ENCODE data around the gene HMOX2. TPM values are rescaled to one million over a fixed set of nuclear protein-coding genes. Genes with fewer than 3 reads are reported as not detected.

The HMOX2 gene
- total RNA-seq, 1 donor from 2014 or later, result 44.2 TPM

DNA sequence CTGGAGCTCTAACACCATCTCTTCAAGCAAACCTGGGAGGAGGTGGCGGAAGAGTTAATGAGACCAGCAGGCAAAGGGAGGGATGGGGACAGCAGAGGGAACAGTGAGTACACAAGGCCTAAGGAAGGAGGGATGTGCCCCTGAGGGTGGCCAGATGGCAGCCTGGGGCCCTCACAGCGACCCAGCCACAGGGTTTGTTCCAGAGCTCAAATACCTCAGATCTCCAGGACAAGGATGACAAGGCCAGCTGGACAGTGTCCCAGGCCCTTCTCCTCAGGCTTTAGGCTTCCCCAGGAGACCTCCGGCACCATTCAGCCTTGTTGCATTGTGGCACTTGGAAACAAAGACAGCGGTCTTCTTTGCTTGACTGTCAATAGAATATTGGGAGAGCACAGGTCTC lies 47.5 kb downstream of the HMOX2 start:
- no peak for DNase-seq (ENCODE audit: low spot score)

DNA sequence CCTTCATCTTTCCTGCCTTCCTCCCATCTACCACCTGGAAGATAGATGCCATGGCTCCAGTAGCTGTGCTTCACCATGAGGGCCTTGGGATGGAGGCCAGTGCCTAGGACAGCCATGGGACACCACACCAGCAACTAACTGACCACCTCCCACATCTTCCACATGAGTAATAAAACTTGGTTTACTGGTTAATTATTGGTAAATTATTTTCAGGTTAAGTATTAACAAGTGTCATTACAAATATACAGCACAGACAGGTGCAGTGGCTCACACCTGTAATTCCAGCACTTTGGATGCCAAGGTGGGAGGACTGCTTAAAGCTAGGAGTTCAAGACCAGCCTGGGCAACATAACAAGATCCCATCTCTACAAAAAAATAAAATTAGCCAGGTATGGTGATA lies 48.4 kb downstream of the HMOX2 start:
- DNase-seq (ENCODE audit: low spot score), result no peak

DNA sequence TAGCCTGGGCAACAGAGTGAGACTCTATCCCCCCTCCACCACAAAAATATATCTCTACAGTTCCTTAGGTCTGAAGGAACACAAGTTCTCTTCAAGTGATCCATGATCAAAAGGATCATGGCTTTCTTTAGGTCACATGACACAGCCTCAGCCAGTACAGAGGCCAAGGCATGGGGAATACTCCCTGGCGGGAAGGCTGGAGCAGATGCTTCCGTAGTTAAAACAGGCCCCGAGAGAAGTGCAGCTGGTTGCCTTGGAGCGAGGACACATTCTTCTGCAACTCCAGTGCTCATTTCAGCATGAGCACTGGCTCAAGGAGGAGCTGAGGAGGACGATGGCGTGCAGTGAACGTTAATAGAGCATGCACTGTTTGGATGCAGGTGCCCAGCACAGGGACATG lies 48.9 kb downstream of the HMOX2 start:
- DNase-seq (ENCODE audit: low spot score), result no peak

DNA sequence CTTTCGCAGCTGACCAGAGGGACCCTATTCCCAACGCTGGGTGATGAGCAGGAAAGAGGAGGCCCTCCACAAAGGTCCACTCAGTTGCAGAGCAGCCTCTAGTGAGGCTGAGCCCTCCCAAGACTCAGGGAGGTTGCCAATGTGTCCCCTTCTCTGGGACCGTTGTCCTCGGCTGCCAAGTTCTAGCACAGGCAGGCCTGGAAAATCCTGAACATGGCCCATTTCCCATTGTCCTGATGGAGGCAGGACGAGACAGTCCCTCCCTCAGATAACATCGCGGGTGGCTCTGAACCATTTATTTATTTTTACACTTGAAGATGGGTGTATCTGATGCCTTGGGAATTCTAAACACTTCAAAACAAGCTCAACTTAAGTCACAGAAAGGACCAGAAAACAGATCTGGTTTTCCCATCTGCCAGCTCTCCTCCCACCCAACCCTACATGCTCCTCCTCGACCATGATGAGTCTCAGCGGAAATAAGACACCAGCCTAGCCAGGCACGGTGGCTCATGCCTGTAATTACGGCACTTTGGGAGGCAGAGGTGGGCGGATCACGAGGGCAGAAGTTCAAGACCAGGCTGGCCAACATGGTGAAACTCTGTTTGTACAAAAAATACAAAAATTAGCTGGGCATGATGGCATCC lies 49.6 kb downstream of the HMOX2 start:
- no peak for DNase-seq (ENCODE audit: low spot score)

DNA sequence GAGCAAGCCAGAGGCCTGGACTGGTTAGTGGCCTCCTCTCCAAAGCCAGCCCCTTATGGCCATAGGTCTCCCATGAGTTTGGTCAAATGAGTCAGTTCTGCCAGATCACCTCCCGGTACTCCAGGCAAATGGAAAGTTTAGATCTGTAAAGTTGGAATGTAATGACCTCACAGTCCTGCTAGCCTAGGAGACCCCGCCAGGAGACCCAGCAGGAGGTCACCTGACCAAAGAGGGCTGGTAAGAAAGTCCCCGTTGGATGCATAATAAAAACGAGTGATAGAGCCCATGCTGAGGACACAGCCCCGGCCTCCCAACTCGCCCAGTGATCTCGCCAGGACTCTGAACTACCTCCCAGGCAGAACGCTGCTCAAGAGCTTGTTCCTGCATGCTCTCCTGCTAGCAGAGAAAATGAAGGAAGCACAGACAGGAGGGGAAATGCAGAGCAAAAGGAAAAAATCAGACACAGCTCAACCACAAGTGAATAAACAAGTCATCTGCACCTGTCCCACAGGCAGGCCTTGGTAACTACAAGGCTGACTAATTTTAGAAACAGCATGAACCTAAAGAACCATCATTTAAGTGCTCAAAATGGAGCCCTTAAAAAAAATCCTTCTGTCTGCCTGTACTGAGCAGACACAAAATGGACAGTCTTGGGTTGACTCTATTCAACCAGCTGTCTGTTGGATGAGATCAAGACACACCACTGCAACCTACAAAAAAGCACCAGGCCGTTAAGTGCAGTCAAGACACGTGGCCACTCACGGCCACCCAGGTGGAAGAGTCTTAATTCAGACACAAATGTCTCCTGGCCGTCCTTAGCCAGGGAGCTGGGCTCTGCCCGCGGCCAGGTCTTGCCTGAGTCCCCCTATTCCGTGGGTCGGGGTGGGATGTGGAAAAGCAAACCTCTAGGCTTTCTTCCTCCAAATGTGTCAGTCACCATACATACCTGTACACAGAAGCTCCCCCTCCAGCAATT lies 53.2 kb downstream of the HMOX2 start:
- DNase-seq (ENCODE audit: low spot score), result no peak

DNA sequence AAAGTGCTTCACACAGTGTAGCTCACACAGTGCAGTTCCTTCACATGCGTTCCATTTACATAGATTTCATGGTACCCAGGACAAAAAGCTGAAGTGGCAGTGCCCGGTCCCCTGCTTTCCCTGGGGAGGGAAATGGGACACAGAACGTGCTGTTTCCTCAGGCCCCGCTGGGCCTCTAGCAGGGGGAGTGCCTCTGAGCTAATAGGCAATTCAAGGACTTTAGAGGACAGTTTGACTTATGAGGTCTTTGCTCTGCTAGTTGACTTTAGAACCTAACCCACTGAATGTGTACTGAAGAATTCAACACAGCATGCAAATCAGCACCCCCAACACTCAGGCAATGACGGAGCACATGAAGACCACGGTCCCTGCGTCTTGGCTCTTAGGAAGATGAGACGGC lies 55.6 kb downstream of the HMOX2 start:
- DNase-seq (ENCODE audit: low spot score), result no peak

DNA sequence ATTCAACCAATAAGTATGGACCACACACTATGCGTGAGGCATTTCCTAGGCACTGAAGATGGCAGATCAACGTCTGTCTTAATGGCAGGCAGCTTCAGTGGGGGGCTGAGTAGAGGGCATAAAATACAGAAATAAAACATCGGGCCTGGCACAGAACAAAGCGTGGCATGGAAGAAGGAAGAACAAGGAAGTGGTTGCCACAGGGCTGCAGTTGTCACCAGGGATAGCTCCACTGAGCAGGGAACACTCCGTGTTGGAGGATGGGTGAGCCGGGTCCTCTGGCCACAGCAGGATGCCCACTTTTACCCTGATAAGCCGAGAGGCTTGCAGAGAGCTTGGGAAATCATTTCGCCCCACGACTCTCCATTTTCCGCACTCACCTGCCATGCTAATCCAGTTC lies 56.0 kb downstream of the HMOX2 start:
- DNase-seq (ENCODE audit: low spot score), result no peak

DNA sequence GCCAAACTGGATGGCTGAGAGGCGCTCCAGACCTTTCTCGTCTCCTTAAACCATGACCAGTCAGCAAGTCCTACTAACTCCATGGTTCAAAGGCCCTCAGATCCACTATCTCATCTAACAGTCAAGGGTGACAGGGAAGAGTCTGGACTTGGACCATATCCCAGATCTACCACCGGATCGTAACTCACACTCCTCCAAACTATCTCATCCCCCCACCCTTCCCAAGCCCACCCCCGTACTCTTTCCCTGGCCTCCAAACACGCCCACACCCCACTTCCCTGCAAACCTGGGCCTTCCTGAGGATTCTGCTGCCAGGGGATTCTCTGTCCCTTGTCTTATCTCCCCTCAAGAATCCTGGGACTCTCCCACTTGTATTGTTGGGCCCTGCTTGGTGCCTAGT lies 57.3 kb downstream of the HMOX2 start:
- no peak for DNase-seq (ENCODE audit: low spot score)

DNA sequence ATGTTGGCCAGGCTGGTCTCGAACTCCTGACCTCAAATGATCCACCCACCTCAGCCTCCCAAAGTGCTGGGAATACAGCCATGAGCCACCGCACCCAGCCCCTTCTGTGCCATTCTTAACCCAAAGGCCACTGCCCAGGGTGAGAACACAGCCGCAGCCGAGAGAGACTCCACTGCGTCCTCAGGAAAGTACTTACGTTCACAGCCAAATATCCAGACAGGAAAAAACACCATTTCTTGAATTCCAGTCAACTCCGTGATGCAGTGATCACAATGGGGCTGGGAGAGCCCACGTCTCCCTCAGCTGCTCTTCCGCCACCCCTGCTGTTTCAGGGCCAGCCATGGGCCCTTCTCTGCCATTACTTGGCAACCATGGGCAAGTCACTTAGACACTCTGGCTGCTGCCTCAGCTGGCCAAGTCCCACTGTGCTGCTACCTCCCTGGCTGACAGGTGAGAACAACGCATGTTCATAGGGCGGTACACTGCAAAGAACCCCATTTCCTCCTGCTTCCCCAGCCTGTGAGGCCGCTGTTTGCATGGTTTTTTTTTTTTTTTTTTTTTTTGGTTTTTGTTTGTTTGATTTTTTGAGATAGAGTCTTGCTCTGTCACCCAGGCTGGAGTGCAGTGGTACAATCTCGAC lies 58.1 kb downstream of the HMOX2 start:
- DNase-seq (ENCODE audit: low spot score), result no peak

DNA sequence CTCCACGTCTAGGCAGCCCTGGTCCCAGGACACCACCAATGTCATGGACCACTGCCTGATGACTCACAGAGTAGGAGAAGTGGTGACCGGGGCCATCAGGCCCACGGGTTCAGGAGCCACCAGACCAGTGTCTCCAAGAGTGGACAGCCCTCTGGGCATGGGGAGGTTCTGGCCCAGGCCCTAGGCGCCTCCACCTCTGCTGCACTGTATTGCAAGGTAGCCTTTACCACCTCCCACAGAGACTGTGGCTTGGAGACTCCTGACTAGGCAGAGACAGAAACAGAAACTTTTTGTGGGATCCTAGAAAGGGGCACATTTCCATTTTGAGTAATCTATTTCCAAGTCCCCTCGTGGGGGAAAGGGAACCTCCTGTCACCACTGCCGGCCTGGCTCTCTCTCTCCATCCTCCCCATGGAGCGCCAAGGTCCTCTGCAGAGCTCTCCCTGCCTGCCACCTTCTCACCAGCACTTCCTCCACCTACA lies 59.5 kb downstream of the HMOX2 start:
- DNase-seq (ENCODE audit: low spot score), result no peak

DNA sequence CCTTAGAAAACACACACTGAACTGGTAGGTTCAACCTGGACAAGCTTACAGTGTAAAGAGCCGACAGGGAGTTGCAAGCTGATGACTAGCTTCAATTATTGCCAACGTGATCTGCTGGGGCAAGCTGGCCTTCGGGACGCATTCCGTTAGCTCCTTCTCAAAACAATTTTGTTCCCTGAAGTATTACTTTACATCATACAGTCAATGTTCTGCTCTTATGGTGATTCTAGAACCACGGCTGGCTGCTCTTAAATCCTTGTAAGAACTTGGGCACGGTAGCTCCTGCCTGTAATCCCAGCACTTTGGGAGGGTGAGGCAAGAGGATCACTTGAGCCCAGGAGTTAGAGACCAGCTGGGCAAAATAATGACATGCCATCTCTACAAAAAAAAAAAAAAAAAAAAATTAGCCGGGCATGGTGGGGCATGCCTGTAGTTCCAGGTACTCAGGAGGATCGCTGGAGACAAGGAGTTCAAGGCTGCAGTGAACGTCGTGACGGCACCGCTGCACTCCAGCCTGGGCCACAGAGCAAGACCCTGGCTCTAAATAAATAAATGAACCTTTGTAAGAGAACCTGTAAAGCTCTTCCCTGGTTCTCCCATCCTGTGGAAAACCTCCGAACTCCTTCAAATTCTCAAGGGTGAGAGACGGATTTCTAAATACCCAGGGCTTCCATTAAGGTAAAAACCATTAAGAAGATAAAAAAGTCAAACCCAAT lies 60.4 kb downstream of the HMOX2 start:
- DNase-seq (ENCODE audit: low spot score), result no peak

DNA sequence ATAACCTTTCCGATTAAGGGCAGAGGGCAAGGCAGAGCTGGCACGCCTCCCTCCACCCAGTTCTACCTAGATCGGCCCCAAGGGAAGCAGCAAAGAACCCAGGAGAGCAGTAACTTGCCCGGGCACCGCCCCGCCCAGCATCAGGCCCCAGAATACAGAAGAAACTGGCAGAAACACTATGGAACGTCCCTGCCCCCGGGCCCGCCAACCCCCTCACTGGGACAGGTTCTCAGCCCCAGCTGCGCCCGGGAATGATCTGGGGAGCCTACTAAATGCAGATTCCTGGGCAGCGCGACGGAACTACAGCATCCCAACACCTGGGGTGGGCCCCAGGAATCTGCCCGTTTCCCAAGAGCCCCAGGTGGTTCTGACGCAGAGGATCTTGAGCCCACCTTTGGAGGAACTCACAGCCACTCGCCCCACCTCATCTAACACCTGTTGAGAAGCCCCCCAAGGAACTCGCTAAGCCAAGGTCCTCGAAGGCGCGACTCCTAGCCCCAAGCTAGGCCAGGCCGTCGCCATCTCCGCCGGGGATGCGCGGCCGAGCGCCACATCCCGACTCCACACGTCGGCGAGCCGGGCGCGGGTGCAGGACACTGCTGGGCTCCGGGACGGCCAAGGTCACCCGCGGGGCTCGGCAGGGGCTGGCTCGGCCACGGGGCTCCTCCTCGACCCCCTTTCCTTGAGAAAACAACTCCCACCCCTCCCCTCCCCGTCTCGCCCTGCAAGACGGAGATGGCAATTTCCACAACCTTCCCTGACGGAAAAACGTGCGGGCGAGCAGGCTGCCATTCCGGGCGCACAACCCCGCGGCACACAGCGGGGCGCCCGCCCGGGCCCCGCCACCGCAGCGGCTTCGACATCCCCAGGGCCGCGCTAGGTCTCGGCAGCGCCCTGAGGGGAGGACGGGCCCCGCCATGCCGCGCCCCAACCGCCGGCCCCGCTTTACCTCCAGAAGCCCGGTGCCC lies 61.5 kb downstream of the HMOX2 start:
- DNase-seq (ENCODE audit: low spot score), result no peak

DNA sequence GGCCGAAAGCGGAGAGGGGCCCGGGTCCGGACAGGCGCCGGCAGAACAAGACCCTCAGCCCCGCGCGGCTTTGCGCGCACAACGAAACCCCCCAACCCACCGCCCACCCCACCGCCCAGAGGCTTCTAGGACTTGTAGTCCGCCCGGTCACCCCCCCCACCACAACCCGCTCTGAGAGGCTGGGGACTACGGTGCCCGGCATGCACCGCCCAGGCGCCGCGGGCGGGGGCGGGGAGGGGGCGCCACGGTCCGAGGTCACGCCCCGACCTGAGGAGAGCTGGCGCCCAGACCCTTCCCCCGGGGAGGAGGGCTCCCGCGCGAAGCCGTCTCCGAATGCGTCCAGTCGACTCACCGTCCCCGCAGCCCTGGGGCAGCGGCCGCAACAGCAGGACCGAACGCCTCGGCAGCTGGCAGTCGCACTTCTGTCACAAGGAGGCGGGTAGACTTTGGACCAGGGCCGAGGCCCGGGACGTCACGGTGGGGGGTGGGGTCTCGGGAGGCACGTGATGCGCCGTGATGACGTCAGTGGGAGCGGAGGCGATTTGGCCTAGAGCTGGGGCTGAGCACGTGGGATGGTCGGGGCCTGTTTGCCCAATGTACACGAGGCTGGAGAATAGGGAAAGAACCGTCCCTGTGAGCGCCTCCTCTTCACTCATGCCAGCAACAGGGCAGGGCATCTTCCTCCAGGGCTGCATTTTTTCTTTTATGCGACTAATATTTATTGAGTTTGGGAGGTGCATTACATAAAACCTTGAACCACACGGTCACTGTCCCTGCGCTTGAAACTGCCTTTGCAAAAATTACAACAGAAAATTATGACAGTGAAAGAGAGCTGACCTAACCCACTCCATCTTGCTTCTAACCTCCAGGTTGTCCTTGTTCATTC lies 62.4 kb downstream of the HMOX2 start, which contains the start of gene CDIP1:
TSS of gene CDIP1 (minus strand) at position 424 of the 886 bp plus-strand sequence. CDS start 24,643 bp downstream, outside the sequence.
- DNase-seq (ENCODE audit: low spot score), result peak; percentile 98

DNA sequence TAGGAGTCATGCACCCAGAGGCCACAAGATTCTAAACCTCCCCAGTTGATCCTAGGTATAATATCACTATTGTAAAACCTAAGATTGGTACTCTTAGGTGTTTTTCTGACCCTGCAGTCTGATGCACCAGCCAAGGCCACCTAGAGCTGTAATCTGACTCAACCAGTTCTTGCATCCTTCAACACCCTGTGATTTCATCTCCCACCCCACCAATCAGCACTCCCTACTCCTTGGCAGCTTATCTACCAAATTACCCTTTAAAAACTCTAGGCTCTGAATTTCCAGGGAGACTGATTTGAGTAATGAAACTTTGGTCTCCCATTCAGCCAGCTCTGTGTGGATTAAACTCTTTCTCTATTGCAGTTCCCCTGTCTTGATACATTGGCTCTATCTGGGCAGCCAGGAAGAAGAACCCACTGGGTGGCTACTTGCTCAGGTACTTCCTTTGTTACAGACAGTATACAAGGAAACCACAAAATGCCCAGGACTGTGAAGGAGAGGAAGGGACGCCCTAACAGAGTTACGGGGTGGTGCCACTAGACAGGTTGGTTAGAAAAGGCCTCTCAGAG lies 63.6 kb downstream of the HMOX2 start:
- no peak for DNase-seq (ENCODE audit: low spot score)

DNA sequence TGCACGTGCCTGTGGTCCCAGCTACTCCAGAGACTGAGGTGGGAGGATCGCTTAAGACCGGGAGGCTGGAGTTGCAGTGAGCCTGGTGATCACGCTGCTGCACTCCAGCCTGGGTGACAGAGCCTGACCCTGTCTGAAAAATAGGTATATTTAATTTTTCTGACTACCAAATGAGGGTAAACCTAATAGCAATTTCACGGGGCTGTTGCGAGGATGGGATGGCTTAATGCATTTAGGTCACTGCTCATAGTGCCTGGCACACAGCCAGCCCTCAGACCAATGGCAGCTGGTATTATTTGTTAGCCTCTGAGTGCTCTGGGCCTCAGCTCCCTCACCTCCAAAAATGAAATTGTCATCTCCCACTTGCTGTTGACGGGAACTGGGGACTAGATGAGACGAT lies 68.3 kb downstream of the HMOX2 start:
- DNase-seq (ENCODE audit: low spot score), result no peak

DNA sequence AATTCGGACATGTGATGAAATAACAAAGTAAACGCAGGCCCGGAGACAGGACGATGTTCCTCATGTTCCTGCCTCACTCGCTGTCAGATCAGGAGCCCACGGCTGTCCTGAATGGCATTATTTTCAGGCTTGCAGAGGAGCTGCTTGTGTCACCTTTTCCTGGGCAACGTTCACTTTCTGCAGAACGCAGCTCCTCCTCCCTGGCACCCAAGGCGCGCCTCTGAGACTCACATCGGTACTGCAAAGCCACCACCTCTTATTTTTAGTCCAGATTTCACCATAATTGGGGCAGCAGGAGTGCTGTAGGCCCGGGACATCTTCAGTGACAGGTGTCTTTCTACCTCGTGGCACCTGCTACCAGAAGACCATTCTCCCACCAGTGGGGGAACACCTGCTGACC lies 71.9 kb downstream of the HMOX2 start:
- no peak for DNase-seq (ENCODE audit: low spot score)

DNA sequence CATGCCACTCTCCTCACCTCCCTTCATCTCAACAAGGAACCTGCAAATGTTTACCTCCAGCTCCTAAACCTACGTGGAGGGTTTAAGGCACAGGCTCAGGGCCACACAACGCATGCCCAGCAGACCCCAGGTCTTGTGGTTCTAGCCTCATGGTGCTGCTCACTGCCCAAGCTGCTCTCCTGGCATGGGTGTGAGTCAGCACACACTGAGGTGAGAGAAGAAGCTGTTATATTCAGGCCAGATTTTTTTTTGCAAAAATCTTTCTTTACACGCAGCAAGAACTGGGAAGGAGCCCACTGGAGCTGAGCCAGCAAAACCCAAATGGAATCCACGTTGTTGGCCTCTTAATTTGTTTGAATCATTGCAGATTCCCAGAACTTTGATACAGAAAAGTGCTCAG lies 74.4 kb downstream of the HMOX2 start:
- DNase-seq (ENCODE audit: low spot score), result no peak

DNA sequence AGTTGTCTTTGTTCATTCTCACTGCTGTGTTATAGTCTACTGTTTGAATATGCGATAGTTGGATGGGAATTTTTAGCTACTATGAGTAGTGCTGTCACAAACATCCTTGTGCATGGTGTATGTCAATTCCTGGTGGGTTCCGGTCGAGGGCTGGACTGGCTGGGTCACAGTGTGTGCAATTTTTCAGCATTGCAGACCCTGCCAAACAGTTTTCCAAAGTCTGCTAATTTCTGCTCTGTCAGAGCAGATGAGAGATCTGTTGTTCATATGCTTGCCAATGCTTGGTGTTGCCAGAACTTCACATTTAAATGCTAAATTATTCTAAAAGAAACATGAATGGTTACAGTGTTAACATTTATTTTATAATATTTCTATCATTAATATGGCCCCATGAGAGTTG lies 76.3 kb downstream of the HMOX2 start:
- DNase-seq (ENCODE audit: low spot score), result no peak

DNA sequence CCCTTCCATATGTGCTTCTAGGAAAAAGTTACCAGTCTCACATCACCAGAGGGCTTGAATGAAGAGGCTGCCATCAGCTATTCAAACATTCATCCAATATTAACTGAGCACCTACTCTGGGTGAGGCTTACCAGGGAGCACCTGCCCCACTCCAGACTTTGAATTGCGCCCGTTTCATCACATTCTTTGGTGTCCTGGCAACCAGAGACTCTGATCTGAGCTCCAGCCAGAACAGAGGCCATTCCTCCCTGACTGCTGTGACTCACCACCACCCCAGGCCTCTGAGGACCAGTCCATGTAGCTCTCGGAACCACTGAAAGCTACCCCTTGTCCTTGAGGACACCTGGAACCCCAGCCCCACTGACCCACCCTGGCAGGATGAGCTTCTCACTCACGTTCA lies 79.9 kb downstream of the HMOX2 start, which contains the start of gene C16orf96:
TSS of gene C16orf96 (plus strand) at position 229 of the 400 bp plus-strand sequence. CDS start at position 379, 150 bp downstream.
- no peak for DNase-seq (ENCODE audit: low spot score)
